ENCODE results near the gene LMLN.
"Not testable (repeated sequence)": the region's sequence is repeated elsewhere in the genome, so short reads cannot be mapped to it uniquely, and the experiment has no call there.

LMLN gene

GRCh38 chr3:198027045-198027798, 67.2 kb downstream of the LMLN start:
- DNase-seq, result no peak

GRCh38 chr3:198027799-198028390, 67.9 kb downstream of the LMLN start:
- no peak for DNase-seq

DNA sequence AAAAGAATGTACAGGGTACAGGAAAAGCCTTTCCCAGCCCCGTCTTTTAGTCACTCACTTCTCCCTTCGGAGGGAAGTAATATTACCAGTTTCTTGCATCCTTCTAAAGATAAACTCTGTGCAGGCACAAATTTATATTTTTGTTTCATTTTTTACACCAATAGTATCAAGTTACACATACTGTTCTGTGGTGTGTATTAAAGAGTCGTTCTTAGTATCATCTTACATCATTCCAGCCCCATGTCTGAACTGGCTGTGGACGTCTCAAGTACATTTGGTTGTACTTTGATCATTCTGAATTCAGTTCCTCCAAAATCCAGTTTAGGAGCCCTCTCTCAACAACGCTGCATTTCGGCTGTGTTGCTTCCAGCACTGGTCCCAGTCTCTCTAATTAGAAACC, 68.7 kb downstream of the LMLN start:
- DNase-seq, result no peak

- no peak for DNase-seq
These were observed 70.1 kb downstream of the LMLN start for GRCh38 chr3:198030125-198030524.

DNA sequence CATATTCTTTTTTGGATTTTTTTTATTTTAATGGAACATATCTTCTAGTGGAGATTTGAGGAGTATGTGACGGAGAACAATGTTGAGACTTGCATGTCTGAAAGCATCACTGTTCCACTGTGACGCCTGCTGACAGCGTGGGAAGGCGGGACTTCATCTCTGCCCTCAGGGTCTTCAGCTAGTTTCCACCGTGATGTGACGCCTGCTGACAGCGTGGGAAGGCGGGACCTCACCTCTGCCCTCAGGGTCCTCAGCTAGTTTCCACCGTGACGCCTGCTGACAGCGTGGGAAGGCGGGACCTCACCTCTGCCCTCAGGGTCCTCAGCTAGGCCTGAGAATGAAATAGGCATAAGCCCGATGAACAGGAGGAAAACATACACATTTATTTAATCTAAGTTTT, 70.7 kb downstream of the LMLN start:
- no peak for DNase-seq

GRCh38 chr3:198032039-198032936, 72.3 kb downstream of the LMLN start:
- DNase-seq, result no peak

- DNase-seq, result no peak
These were observed 83.1 kb downstream of the LMLN start for GRCh38 chr3:198043119-198043518.

DNA sequence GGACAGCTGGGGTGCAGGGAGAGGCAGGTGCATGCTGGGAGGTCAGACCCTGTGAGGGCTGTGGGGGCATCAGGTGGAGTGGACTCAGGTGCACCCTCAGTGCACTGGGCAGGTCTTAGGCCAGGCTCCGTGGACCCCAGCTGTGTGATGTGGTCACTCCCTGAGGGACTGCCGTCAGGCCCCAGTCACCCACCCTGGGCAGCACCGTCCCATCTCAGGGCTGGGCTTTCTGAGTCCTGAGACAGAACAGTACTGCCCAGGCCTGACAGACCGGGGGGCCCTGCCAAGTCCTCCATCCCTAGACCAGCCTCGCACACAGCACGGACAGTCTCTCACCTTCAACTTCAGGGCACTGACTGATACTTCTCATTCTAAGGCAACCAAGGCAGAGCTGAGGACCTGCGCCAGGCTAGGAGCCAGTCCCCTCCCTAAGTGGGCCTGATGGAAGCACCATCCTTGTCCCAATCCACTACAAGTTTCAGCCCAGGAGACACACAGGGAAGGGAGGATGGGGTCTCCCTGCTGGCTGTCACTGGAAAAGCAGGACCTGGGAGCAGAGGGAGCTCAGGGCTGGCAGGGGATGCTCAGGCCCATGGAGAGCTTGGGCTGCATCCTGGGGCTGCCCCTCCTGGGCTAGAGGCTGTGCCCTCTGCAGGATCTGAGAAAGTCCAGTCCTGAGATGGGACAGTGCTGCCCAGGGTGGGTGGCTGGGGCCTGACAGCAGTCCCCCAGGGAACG, 86.3 kb downstream of the LMLN start:
- DNase-seq, result no peak

DNA sequence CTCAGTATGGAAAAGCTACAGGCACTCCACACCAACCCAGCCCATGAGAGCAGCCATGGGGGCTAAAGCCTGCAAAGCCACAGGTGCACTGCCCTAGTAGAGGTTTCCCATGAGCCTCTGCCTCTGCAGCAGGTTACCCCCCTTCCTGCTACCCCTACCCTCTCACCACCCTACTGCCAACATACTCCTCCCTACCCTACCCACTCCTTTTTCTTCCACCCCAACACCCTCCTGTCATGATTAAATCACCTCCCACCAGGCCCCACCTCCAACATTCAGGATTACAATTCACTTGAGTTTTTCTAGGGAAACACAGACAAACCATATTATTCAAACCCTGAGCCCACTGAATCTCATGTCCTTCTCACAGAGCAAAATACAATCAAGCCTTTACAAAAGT, 88.4 kb downstream of the LMLN start:
- no peak for DNase-seq

DNA sequence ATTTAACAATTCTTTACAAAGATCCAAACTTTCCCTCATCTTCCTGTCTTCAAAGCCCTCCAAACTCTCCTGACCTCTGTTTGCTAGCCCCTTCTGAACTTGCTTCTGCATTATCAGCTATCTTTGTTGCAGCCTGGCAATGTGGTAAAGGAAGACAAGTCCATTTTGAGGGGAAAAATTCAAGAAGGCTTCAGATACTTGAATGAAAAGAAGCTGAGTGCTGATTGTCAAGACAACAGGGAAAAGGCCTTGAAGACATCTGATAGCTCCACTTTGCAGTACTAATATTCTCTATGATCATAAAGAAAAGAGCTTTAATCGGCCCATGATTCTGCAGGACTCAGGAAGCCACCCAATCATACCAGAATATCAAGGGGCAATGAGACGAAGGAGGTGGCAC, 91.8 kb downstream of the LMLN start:
- no peak for DNase-seq

DNA sequence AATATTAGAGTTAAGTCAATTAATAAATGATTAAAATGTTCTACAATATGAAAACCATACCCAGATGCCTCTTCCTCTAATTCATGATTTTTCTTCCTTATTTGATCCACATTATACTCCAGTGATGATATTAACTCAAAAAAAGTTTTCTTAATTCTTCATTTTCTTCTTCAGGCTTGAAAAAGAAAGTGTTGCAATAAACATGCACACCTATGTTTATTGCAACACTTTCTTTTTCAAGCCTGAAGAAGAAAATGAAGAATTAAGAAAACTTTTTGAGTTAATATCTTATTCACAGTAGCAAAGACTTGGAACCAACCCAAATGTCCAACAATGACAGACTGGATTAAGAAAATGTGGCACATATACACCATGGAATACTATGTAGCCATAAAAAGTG, 93.4 kb downstream of the LMLN start:
- not testable (repeated sequence) for DNase-seq

DNA sequence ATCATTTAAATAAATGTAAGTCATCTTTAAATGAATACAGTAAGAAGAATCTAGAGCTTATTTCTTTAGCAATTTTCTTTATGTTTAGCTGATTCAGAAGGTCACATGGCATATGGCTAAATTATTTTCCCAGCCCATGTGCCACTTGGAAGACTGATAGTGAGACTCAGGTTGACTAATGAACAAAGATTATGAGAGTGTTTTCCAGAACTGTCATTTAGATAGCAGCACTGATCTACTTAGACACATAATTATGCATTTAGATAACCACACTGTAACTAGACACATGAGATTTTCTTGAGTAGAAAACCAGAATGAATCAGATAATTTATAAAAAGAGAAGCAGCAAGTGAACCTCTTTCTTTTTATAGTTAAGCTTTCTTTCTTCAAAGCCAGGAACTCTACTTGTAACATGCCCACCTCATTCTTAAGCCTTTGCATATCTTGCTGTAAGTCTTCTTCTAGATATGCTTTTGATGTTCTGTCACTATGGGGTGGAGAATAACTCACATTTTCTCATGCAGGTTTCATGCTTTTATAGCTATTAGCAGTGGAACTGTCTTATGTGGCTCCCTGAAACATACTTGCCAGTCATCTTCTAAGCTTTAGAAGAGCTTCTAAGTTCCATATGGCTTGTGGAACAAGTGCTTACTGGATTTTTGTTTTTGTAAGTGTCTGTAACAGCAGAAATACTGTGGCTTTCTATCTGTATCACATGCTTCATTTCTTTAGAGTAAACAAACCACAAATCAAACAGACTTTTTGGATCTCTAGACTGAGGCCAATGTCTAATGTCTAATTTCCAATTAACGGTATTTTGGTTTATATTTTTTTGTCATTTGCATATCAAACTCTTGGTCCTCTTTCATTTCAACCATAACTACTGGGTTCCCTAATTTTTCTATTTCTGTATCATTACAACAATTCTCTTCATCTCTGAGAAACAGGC, 101.4 kb downstream of the LMLN start:
- DNase-seq, result no peak

GRCh38 chr3:198062068-198062465, 102.0 kb downstream of the LMLN start:
- no peak for DNase-seq

GRCh38 chr3:198064420-198064819, 104.4 kb downstream of the LMLN start:
- no peak for DNase-seq

- no peak for DNase-seq
These were observed 105.9 kb downstream of the LMLN start for GRCh38 chr3:198065897-198066296.

GRCh38 chr3:198067416-198067815, 107.4 kb downstream of the LMLN start:
- DNase-seq, result no peak

DNA sequence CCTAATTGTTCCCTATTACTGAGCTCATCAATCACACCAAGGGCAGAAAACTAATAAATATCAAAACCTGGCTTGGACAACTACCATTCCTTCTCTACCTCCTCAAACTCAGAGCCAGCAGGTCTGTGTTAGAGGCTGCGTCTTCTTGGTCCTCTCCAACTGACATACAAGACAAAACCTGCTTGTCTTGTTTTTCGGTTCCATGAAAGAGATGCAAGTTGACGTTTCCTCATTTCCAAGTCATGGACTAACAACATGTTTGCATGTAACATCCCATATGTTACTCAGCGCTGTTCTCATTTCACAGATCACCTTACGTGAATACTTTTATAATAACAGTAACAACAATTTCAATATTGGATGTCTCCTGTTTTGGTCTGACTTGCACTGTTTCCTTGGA, 110.9 kb downstream of the LMLN start:
- DNase-seq, result no peak

GRCh38 chr3:198071602-198072287, 111.7 kb downstream of the LMLN start:
- DNase-seq, result no peak

DNA sequence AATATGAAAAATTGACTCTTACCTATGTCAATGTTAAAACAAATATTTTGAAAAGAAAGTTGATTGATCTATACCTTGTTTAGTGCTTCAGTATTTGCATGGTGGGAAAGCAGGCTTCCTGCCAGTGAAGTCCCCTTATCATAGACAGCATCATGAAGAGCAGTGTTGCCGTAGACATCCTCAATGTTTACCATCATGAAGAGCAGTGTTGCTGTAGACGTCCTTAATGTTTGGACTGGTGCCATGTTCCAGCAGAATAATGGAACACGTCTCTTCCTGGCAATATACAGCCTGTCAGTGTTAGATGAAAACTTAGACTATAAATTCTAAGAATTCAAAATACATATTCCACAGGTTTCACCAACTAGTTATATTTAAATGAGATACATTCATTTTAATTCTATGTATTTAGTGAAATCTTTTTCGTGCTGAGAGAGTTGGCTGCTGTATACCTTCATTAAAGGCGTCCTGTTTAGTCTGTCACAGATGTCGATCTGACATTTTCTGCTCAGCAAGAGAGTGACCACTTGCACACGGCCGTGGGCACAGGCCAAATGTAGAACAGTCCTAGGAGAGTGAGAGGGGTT, 116.8 kb downstream of the LMLN start:
- no peak for DNase-seq

- peak in 4 of 6 experiments; percentile 36 to 52 (median 48) for DNase-seq
These were observed 119.9 kb downstream of the LMLN start for GRCh38 chr3:198079771-198080520.

Data from stimulated activated naive CD4-positive, alpha-beta T cell (primary cell).